Non-pigmented ciliary epithelial cell (primary cell): ENCODE results near the gene ZNF70.
"Not testable (repeated sequence)": the region's sequence is repeated elsewhere in the genome, so short reads cannot be mapped to it uniquely, and the experiment has no call there.

Source experiments
- DNase-seq: peaks from one replicate; pipeline ENCODE4 v3.0.0-alpha.2; 2010; ENCODE audit warnings: low read depth

ZNF70 gene

GRCh38 chr22:23756891-23757290 lies 6.0 kb upstream of the ZNF70 start:
- DNase-seq = no peak

- no peak for DNase-seq
These were observed 4.8 kb upstream of the ZNF70 start for GRCh38 chr22:23755711-23756110.

- DNase-seq = no peak
These were observed 4.2 kb upstream of the ZNF70 start for GRCh38 chr22:23754980-23755636.

- no peak for DNase-seq
These were observed 3.5 kb upstream of the ZNF70 start, which contains the start of gene VPREB3 for GRCh38 chr22:23754220-23754919. VPREB3 (minus strand) TSS chr22:23754425; CDS start chr22:23754363, 62 bp downstream.

- DNase-seq = no peak
These were observed 2.5 kb upstream of the ZNF70 start for GRCh38 chr22:23753385-23753784.

GRCh38 chr22:23752750-23753149 lies 1.8 kb upstream of the ZNF70 start:
- DNase-seq = no peak

- DNase-seq = no peak
These were observed 1.3 kb upstream of the ZNF70 start for GRCh38 chr22:23752090-23752691.

GRCh38 chr22:23751441-23751996 lies 607 bp upstream of the ZNF70 start:
- no peak for DNase-seq

GRCh38 chr22:23750367-23750713 lies 572 bp downstream of the ZNF70 start:
- no peak for DNase-seq

- DNase-seq = no peak
These were observed 1.0 kb downstream of the ZNF70 start for GRCh38 chr22:23749841-23750301.

- DNase-seq = no peak
These were observed 5.1 kb downstream of the ZNF70 start for GRCh38 chr22:23745791-23746190.

- DNase-seq = no peak
These were observed 6.4 kb downstream of the ZNF70 start for GRCh38 chr22:23744485-23744884.

- DNase-seq = no peak
These were observed 6.9 kb downstream of the ZNF70 start for GRCh38 chr22:23744001-23744400.

- DNase-seq = no peak
These were observed 7.6 kb downstream of the ZNF70 start for GRCh38 chr22:23743303-23743705.

- DNase-seq = no peak
These were observed 8.2 kb downstream of the ZNF70 start for GRCh38 chr22:23742505-23743264.

GRCh38 chr22:23737696-23738095 lies 13.2 kb downstream of the ZNF70 start:
- no peak for DNase-seq

- DNase-seq = not testable (repeated sequence)
These were observed 22.8 kb downstream of the ZNF70 start for GRCh38 chr22:23728108-23728507.

GRCh38 chr22:23722724-23723123 lies 28.2 kb downstream of the ZNF70 start:
- DNase-seq = no peak

- no peak for DNase-seq
These were observed 28.8 kb downstream of the ZNF70 start for GRCh38 chr22:23722160-23722559.

- DNase-seq = no peak
These were observed 30.1 kb downstream of the ZNF70 start for GRCh38 chr22:23720855-23721254.

- no peak for DNase-seq
These were observed 32.3 kb downstream of the ZNF70 start for GRCh38 chr22:23718371-23719165.
